Adipocyte (in vitro differentiated cells): ENCODE measurements around the gene CDR2L.
"Not testable (repeated sequence)": the region's sequence is repeated elsewhere in the genome, so short reads cannot be mapped to it uniquely, and the experiment has no call there.

Experiments
- DNase-seq: peaks from one replicate; pipeline ENCODE4 v3.0.0-alpha.2; 2015; ENCODE audit warnings: low read depth
- H3K27me3 ChIP-seq: replicated peaks from 2 replicates; pipeline ENCODE4 v1.7.0; 2013; ENCODE audit warnings: mild to moderate bottlenecking, low read length, moderate library complexity; ENCODE audit not compliant: control insufficient read depth, insufficient read depth
- H3K36me3 ChIP-seq: 2 replicates; pipeline ENCODE4 v1.7.0; 2013; ENCODE audit warnings: low read length, mild to moderate bottlenecking, moderate library complexity; ENCODE audit not compliant: control insufficient read depth, insufficient read depth, severe bottlenecking
- H3K4me1 ChIP-seq: 2 replicates; pipeline ENCODE4 v1.7.0; 2013; ENCODE audit warnings: mild to moderate bottlenecking, low read length, moderate library complexity; ENCODE audit not compliant: control insufficient read depth, insufficient read depth
- H3K4me3 ChIP-seq: 2 replicates; pipeline ENCODE4 v1.7.0; 2013; ENCODE audit warnings: mild to moderate bottlenecking, low read length, moderate library complexity
- H3K9ac ChIP-seq: 2 replicates; pipeline ENCODE4 v1.7.0; 2013; ENCODE audit warnings: mild to moderate bottlenecking, low read length, moderate library complexity
- H3K9me3 ChIP-seq: 2 replicates; pipeline ENCODE4 v1.7.0; 2013; ENCODE audit warnings: mild to moderate bottlenecking, low read length, moderate library complexity; ENCODE audit not compliant: control insufficient read depth

CDR2L gene

GRCh38 chr17:74961657-74962350 is 25.6 kb upstream of the CDR2L start:
- H3K9me3 ChIP-seq = no peaks in the 10 kb centered on the region
- DNase-seq = peak; percentile 95
- no peaks in the 10 kb centered on the region for H3K36me3 ChIP-seq
- H3K27me3 ChIP-seq = peaks cover 15% of the 10 kb centered on the region
- H3K9ac ChIP-seq = no peak overlapping the region
- H3K4me3 ChIP-seq = no peak overlapping the region
- H3K4me1 ChIP-seq = no peaks in the 10 kb centered on the region

GRCh38 chr17:74962622-74963394 is 24.6 kb upstream of the CDR2L start:
- no peak for DNase-seq
- Histone ChIP-seq H3K4me3 (no peak overlapping the region), H3K4me1 (no peaks in the 10 kb centered on the region), H3K27me3 (peaks cover 15% of the 10 kb centered on the region), H3K9me3 (no peaks in the 10 kb centered on the region), H3K9ac (no peak overlapping the region), H3K36me3 (no peaks in the 10 kb centered on the region)

GRCh38 chr17:74963656-74964055 is 23.8 kb upstream of the CDR2L start:
- no peaks in the 10 kb centered on the region for H3K9me3 ChIP-seq
- peaks cover 19% of the 10 kb centered on the region for H3K27me3 ChIP-seq
- H3K4me1 ChIP-seq = no peaks in the 10 kb centered on the region
- H3K4me3 ChIP-seq = no peak overlapping the region
- H3K9ac ChIP-seq = no peak overlapping the region
- no peak for DNase-seq
- H3K36me3 ChIP-seq = no peaks in the 10 kb centered on the region

GRCh38 chr17:74964246-74964761 is 23.1 kb upstream of the CDR2L start:
- Histone ChIP-seq H3K27me3 (peaks cover 21% of the 10 kb centered on the region), H3K4me1 (no peaks in the 10 kb centered on the region), H3K9ac (no peak overlapping the region), H3K4me3 (no peak overlapping the region), H3K9me3 (no peaks in the 10 kb centered on the region), H3K36me3 (no peaks in the 10 kb centered on the region)
- DNase-seq = no peak

GRCh38 chr17:74964988-74965622 is 22.3 kb upstream of the CDR2L start:
- H3K36me3 ChIP-seq = no peaks in the 10 kb centered on the region
- no peak for DNase-seq
- H3K9ac ChIP-seq = no peak overlapping the region
- H3K4me3 ChIP-seq = no peak overlapping the region
- H3K4me1 ChIP-seq = no peaks in the 10 kb centered on the region
- H3K9me3 ChIP-seq = no peaks in the 10 kb centered on the region
- H3K27me3 ChIP-seq = peaks cover 21% of the 10 kb centered on the region

GRCh38 chr17:74968361-74968780 is 19.1 kb upstream of the CDR2L start:
- Histone ChIP-seq H3K36me3 (no peaks in the 10 kb centered on the region), H3K9me3 (no peaks in the 10 kb centered on the region), H3K9ac (no peak overlapping the region), H3K4me1 (no peaks in the 10 kb centered on the region), H3K4me3 (no peak overlapping the region), H3K27me3 (peaks cover 40% of the 10 kb centered on the region)
- DNase-seq = no peak

- not testable (repeated sequence) for H3K4me1 ChIP-seq, DNase-seq, H3K9me3 ChIP-seq, H3K9ac ChIP-seq, H3K36me3 ChIP-seq, H3K4me3 ChIP-seq
- H3K27me3 ChIP-seq = peaks cover 35% of the 10 kb centered on the region
Measured at GRCh38 chr17:74969501-74969900, 17.9 kb upstream of the CDR2L start.

GRCh38 chr17:74970395-74970794 is 17.0 kb upstream of the CDR2L start:
- Histone ChIP-seq H3K4me1 (no peaks in the 10 kb centered on the region), H3K4me3 (no peak overlapping the region), H3K9ac (no peak overlapping the region), H3K36me3 (no peaks in the 10 kb centered on the region), H3K9me3 (no peaks in the 10 kb centered on the region), H3K27me3 (peaks cover 33% of the 10 kb centered on the region)
- DNase-seq = no peak

GRCh38 chr17:74971069-74971841 is 16.2 kb upstream of the CDR2L start:
- DNase-seq = no peak
- H3K9ac ChIP-seq = no peak overlapping the region
- no peaks in the 10 kb centered on the region for H3K4me1 ChIP-seq
- H3K36me3 ChIP-seq = no peaks in the 10 kb centered on the region
- H3K9me3 ChIP-seq = no peaks in the 10 kb centered on the region
- H3K27me3 ChIP-seq = peaks cover 36% of the 10 kb centered on the region
- H3K4me3 ChIP-seq = no peak overlapping the region

GRCh38 chr17:74971842-74972106 is 15.7 kb upstream of the CDR2L start:
- H3K9me3 ChIP-seq = no peaks in the 10 kb centered on the region
- H3K4me3 ChIP-seq = no peak overlapping the region
- H3K27me3 ChIP-seq = peaks cover 36% of the 10 kb centered on the region
- no peak for DNase-seq
- no peaks in the 10 kb centered on the region for H3K36me3 ChIP-seq
- H3K4me1 ChIP-seq = no peaks in the 10 kb centered on the region
- no peak overlapping the region for H3K9ac ChIP-seq
